ENCODE data around the gene SH3RF1. TPM values are rescaled to one million over a fixed set of nuclear protein-coding genes. Genes with fewer than 3 reads are reported as not detected.
A peak's percentile ranks its signal among the peaks of the same experiment; 100 is the strongest.

Gene SH3RF1
- total and polyA plus RNA-seq, 8 donors: 3.4 to 47.8 (median 18.9) TPM

DNA sequence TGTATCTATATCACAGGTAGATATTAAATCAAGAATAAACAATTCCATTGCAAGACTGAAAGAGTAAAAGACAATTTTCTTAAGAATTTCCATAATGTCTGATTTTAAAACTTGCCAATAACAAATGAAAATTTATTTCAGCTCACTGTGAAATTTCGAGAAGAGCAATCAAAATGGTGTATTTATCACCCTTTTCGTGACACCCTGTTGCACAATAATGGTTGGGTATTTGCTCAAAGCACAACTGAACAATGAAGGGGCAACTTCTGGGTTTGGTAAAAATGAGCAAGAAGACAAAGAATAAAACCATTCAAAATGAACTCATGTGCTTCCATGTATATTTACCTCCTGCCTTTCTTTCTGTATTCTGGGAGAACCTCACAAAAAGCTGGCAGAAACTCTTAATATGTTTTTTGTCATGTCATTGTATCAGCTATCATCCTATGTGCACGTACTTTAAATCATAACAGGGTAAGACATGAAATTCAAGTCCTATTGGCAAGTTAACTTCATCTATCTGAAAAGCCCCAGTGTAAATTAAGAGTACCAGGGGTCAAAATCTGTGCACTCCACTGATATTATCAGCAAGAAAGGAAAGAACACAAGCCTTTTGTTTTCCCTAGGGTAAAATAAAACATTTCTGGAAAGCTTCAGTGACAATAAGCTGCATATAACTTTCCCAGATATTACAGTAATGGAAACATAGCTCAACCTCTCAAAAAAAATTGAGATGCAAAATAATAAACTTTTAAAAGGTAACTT lies 133.8 kb downstream of the SH3RF1 start:
- 41 to 60% (median 57%) methylated on average over 3 of the region's 3 CpGs for WGBS, 5 donors
- Histone ChIP-seq H3K4me1 (peaks cover 16 to 49% (median 32%) of the 10 kb centered on the region in 4 donors), H3K9me3 (no peaks in the 10 kb centered on the region), H3K27ac (peak overlapping the region in 1 of 5 donors; percentile 26), H3K36me3 (peaks cover 4 to 43% (median 41%) of the 10 kb centered on the region in 4 donors), H3K4me3 (no peak overlapping the region), H3K27me3 (no peaks in the 10 kb centered on the region)
- TF ChIP-seq POLR2A (IDR thresholded peaks at IDR 0.05) (no peak), EP300 (IDR thresholded peaks at IDR 0.05) (no peak), POLR2AphosphoS5 (IDR thresholded peaks at IDR 0.05) (no peak)
- TF ChIP-seq, protein P1, sequence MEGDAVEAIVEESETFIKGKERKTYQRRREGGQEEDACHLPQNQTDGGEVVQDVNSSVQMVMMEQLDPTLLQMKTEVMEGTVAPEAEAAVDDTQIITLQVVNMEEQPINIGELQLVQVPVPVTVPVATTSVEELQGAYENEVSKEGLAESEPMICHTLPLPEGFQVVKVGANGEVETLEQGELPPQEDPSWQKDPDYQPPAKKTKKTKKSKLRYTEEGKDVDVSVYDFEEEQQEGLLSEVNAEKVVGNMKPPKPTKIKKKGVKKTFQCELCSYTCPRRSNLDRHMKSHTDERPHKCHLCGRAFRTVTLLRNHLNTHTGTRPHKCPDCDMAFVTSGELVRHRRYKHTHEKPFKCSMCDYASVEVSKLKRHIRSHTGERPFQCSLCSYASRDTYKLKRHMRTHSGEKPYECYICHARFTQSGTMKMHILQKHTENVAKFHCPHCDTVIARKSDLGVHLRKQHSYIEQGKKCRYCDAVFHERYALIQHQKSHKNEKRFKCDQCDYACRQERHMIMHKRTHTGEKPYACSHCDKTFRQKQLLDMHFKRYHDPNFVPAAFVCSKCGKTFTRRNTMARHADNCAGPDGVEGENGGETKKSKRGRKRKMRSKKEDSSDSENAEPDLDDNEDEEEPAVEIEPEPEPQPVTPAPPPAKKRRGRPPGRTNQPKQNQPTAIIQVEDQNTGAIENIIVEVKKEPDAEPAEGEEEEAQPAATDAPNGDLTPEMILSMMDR (IDR thresholded peaks at IDR 0.05): no peak
- intact Hi-C loops (cut with DNase I; ENCODE audit: low total_unique reads): no loop called here
- no peak for DNase-seq

GRCh38 chr4:169136330-169136729 lies 134.4 kb downstream of the SH3RF1 start:
- no peaks in the 10 kb centered on the region for H3K27me3 ChIP-seq
- intact Hi-C loops (cut with DNase I; ENCODE audit: low total_unique reads): no loop called here
- peaks cover 4 to 49% (median 47%) of the 10 kb centered on the region in 4 donors for H3K36me3 ChIP-seq
- no peak for DNase-seq
- no peak for TF ChIP-seq POLR2AphosphoS5 (IDR thresholded peaks at IDR 0.05)
- no peak for TF ChIP-seq EP300 (IDR thresholded peaks at IDR 0.05)
- TF ChIP-seq POLR2A (IDR thresholded peaks at IDR 0.05): no peak
- TF ChIP-seq, protein P1 (IDR thresholded peaks at IDR 0.05): no peak
- 68 to 82% (median 70%) methylated on average over 6 to 7 of the region's 7 CpGs for WGBS, 5 donors
- H3K4me3 ChIP-seq: no peak overlapping the region
- peaks cover 16 to 49% (median 33%) of the 10 kb centered on the region in 4 donors for H3K4me1 ChIP-seq
- H3K27ac ChIP-seq: peak overlapping the region in 2 of 5 donors; percentile 35 to 81
- H3K9me3 ChIP-seq: no peaks in the 10 kb centered on the region

GRCh38 chr4:169135776-169136175 lies 135.0 kb downstream of the SH3RF1 start:
- H3K27ac ChIP-seq: peak overlapping the region in 2 of 5 donors; percentile 77 to 81
- WGBS, 5 donors: 33 to 54% (median 42%) methylated on average over 2 of the region's 2 CpGs
- DNase-seq: no peak
- intact Hi-C loops (cut with DNase I; ENCODE audit: low total_unique reads): no loop called here
- H3K27me3 ChIP-seq: no peaks in the 10 kb centered on the region
- H3K9me3 ChIP-seq: no peaks in the 10 kb centered on the region
- H3K36me3 ChIP-seq: peaks cover 4 to 53% (median 52%) of the 10 kb centered on the region in 4 donors
- H3K4me1 ChIP-seq: peaks cover 16 to 49% (median 34%) of the 10 kb centered on the region in 4 donors
- no peak for TF ChIP-seq POLR2A (IDR thresholded peaks at IDR 0.05)
- TF ChIP-seq, protein P1 (IDR thresholded peaks at IDR 0.05): no peak
- no peak for TF ChIP-seq POLR2AphosphoS5 (IDR thresholded peaks at IDR 0.05)
- no peak for TF ChIP-seq EP300 (IDR thresholded peaks at IDR 0.05)
- no peak overlapping the region for H3K4me3 ChIP-seq

DNA sequence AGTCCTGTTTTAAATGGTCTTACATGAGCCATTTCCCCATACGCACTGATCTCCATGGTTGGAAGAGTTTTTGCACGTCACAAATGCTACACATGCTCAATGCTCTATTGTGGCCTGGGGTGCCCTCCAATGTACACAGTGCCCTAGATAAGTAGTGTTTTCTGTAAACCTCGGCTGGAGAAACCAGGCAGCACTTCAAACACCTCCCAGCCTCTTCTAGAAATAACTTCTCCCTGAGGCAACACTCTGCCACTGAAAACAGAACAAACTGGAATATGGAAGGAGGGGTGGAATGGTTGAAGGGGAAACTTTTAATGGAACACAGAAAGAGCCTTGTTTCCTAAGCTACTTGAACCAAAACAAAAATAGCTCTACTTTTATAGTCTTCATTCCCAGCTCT lies 136.8 kb downstream of the SH3RF1 start:
- no peak for TF ChIP-seq POLR2A (IDR thresholded peaks at IDR 0.05)
- TF ChIP-seq POLR2AphosphoS5 (IDR thresholded peaks at IDR 0.05): peak in 2 of 3 donors; percentile 39 to 77
- TF ChIP-seq, protein P1 (IDR thresholded peaks at IDR 0.05): no peak
- peak overlapping the region; percentile 53 to 81 (median 77) for H3K27ac ChIP-seq
- no peaks in the 10 kb centered on the region for H3K9me3 ChIP-seq
- H3K27me3 ChIP-seq: no peaks in the 10 kb centered on the region
- 29 to 63% (median 32%) methylated on average over 3 of the region's 3 CpGs for WGBS, 5 donors
- H3K36me3 ChIP-seq: peaks cover 10 to 71% (median 67%) of the 10 kb centered on the region in 4 donors
- no peak overlapping the region for H3K4me3 ChIP-seq
- peak; percentile 82 to 84 for DNase-seq
- peaks cover 16 to 49% (median 30%) of the 10 kb centered on the region in 4 donors for H3K4me1 ChIP-seq
- intact Hi-C loops (cut with DNase I; ENCODE audit: low total_unique reads): no loop called here
